Endothelial cell of umbilical vein (primary cell): ENCODE data around the gene B3GNT8. TPM values are rescaled to one million over a fixed set of nuclear protein-coding genes. Genes with fewer than 3 reads are reported as not detected.

Source experiments
- BruUV-seq: library from RNA; stranded (reverse); fragments of 400-500 nt; replicated peaks from 2 replicates; lab custom pipeline; 2021; lab: Mats Ljungman, UMichigan
- CTCF ChIA-PET: fragments of 300-600, 350-600 bp; sonication (Branson Sonifier 250); formaldehyde crosslinking; loops from one replicate; lab custom pipeline; 2021; ENCODE audit warnings: antibody characterized with exemption, inconsistent platforms; lab: Charles Lee
- POLR2A ChIA-PET: fragments of 300-600, 350-600 bp; sonication (Branson Sonifier 250); formaldehyde crosslinking; loops from one replicate; lab custom pipeline; 2021; ENCODE audit warnings: antibody characterized with exemption, inconsistent platforms; lab: Charles Lee
- DNase-seq: peaks from one replicate; pipeline ENCODE4 v3.0.0-alpha.2; 2011; ENCODE audit warnings: low read depth, low spot score
- FAIRE-seq: peaks from 2 replicates; lab custom pipeline; 2011; peaks lifted over from hg19 to GRCh38; lab: Jason Lieb, UNC
- H2AFZ ChIP-seq: 2 replicates; pipeline ENCODE4 v1.6.0; 2012; ENCODE audit warnings: low read depth, low read length, control low read depth, inconsistent platforms
- H3K27ac ChIP-seq: 2 replicates; pipeline ENCODE4 v1.5.1; 2011; ENCODE audit warnings: low read depth, mild to moderate bottlenecking, control low read depth, low read length, moderate library complexity; ENCODE audit not compliant: insufficient read depth
- H3K27me3 ChIP-seq, 2 experiments: 2 replicates each; pipeline versions ENCODE4 v1.6.0 to v1.6.1; 2011; ENCODE audit warnings: low read length in 2 of 2, mixed read lengths in 1 of 2; ENCODE audit not compliant: control insufficient read depth in 2 of 2, insufficient read depth in 2 of 2
- H3K36me3 ChIP-seq, 2 experiments: 2 replicates in 1 of 2; 3 replicates in 1 of 2; pipeline ENCODE4 v1.5.1; 2011; ENCODE audit warnings: low read length in 2 of 2, mild to moderate bottlenecking in 1 of 2, moderate library complexity in 1 of 2; ENCODE audit not compliant: control insufficient read depth in 2 of 2, insufficient read depth in 2 of 2; ENCODE audit errors: extremely low read depth in 1 of 2
- H3K4me1 ChIP-seq: 3 replicates; pipeline ENCODE4 v1.5.1; 2011; ENCODE audit warnings: mild to moderate bottlenecking, low read length; ENCODE audit not compliant: control insufficient read depth, insufficient read depth; ENCODE audit errors: extremely low read depth
- H3K4me2 ChIP-seq: 2 replicates; pipeline ENCODE4 v1.6.1; 2011; ENCODE audit warnings: low read length, control low read depth, mixed read lengths; ENCODE audit not compliant: insufficient read depth
- H3K4me3 ChIP-seq, 3 experiments: fragments of 200-600 bp in 1 of 3; sonication (generic), shearing (Covaris generic) in 1 of 3; replicated peaks in 1 of 3; 2 replicates each; pipeline ENCODE4 v1.5.1; 2011 to 2016; ENCODE audit warnings: control low read depth in 3 of 3, low read length in 3 of 3, mild to moderate bottlenecking in 2 of 3, inconsistent platforms in 1 of 3, low read depth in 1 of 3, moderate library complexity in 1 of 3; ENCODE audit not compliant: insufficient read depth in 1 of 3
- H3K79me2 ChIP-seq: 2 replicates; pipeline ENCODE4 v1.6.0; 2012; ENCODE audit warnings: low read length, inconsistent platforms; ENCODE audit not compliant: control insufficient read depth, insufficient read depth
- H3K9ac ChIP-seq: replicated peaks from 2 replicates; pipeline ENCODE3; 2011; ENCODE audit warnings: low read length, control low read depth; ENCODE audit not compliant: insufficient read depth; ENCODE audit errors: extremely low read depth
- H3K9me1 ChIP-seq: replicated peaks from 3 replicates; pipeline ENCODE4 v1.6.0; 2011; ENCODE audit warnings: mild to moderate bottlenecking, low read length; ENCODE audit not compliant: control insufficient read depth, insufficient read depth; ENCODE audit errors: extremely low read depth
- H3K9me3 ChIP-seq: replicated peaks from 2 replicates; pipeline ENCODE4 v1.5.1; 2012; ENCODE audit warnings: low read length, inconsistent platforms; ENCODE audit not compliant: control insufficient read depth, insufficient read depth
- H4K20me1 ChIP-seq: replicated peaks from 2 replicates; pipeline ENCODE3; 2011; ENCODE audit warnings: mild to moderate bottlenecking, low read length; ENCODE audit not compliant: control insufficient read depth, insufficient read depth; ENCODE audit errors: extremely low read depth
- EZH2 ChIP-seq: IDR thresholded peaks from 2 replicates; pipeline ENCODE4 v1.6.1; 2012; ENCODE audit warnings: borderline replicate concordance, low read depth, mild to moderate bottlenecking, moderate library complexity, low read length, inconsistent platforms; ENCODE audit not compliant: severe bottlenecking
- FOS ChIP-seq: IDR thresholded peaks from 2 replicates; pipeline ENCODE4 v1.6.1; 2011; ENCODE audit warnings: mild to moderate bottlenecking, low read length, moderate library complexity, borderline replicate concordance; ENCODE audit not compliant: insufficient read depth
- GATA2 ChIP-seq: IDR thresholded peaks from 2 replicates; pipeline ENCODE4 v1.7.0; 2011; ENCODE audit warnings: low read depth, mild to moderate bottlenecking, moderate library complexity, mixed read lengths, low read length; ENCODE audit not compliant: insufficient read length, insufficient read depth
- JUN ChIP-seq: IDR thresholded peaks from 2 replicates; pipeline ENCODE4 v1.6.1; 2011; ENCODE audit warnings: borderline replicate concordance, low read depth; ENCODE audit not compliant: insufficient read length, insufficient read depth
- MYC ChIP-seq: IDR thresholded peaks from one replicate; pipeline ENCODE4 v1.6.1; 2011; ENCODE audit warnings: mild to moderate bottlenecking, low read depth, low read length
- POLR2A ChIP-seq: IDR thresholded peaks from 2 replicates; pipeline ENCODE4 v1.6.1; 2012; ENCODE audit warnings: low read depth, mild to moderate bottlenecking, control low read depth, low read length
- POLR2AphosphoS5 ChIP-seq: IDR thresholded peaks from 2 replicates; pipeline ENCODE4 v1.6.1; 2012; ENCODE audit warnings: low read depth, mild to moderate bottlenecking, control low read depth, low read length, moderate library complexity; ENCODE audit not compliant: insufficient read depth
- dilution Hi-C: fragments of 300-500 bp; cut with MboI; formaldehyde crosslinking; loops from one replicate; pipeline ENCODE4 v1.15.0; 2019; ENCODE audit warnings: low sequenced_read_pairs; ENCODE audit not compliant: extremely low pct_ligation_motif_present
- intact Hi-C: fragments of 100-400 bp; cut with micrococcal nuclease; formaldehyde crosslinking; loops from one replicate; pipeline ENCODE4 v1.10.0; 2022
- polyA plus RNA-seq, 4 experiments: library from polyadenylated mRNA; depleted of rRNA in 3 of 4; stranded (reverse) in 3 of 4; unstranded in 1 of 4; fragments of >200 nt; gene quantifications; 2 replicates each; pipeline versions ENCODE4 v1.2.1 to v1.2.3, GENCODE V29; 2011 to 2012; ENCODE audit warnings: missing spikeins in 1 of 4
- total RNA-seq: library from RNA; stranded (reverse); gene quantifications from 2 replicates; pipeline ENCODE4 v1.2.3, GENCODE V29; 2021
- TF ChIP-seq, protein P1 (sequence below), 2 donors: IDR thresholded peaks; 1 replicate in 1 of 2; 2 replicates in 1 of 2; pipeline ENCODE4 v1.5.1; 2011; ENCODE audit warnings: low read length in 2 of 2, mild to moderate bottlenecking in 2 of 2, moderate library complexity in 2 of 2, control low read depth in 1 of 2, inconsistent platforms in 1 of 2, low read depth in 1 of 2; ENCODE audit not compliant: insufficient read depth in 1 of 2; ENCODE audit errors: extremely low read depth in 1 of 2
- TF ChIP-seq, protein P2 (sequence below): IDR thresholded peaks from 2 replicates; pipeline ENCODE4 v1.6.1; 2011; ENCODE audit not compliant: insufficient read depth, insufficient read length

The B3GNT8 gene
- total and polyA plus RNA-seq, 2 donors (not counting 3 experiments of a cell fraction or from before 2014, with no cell fraction given): 3.6 to 7.6 TPM

DNA sequence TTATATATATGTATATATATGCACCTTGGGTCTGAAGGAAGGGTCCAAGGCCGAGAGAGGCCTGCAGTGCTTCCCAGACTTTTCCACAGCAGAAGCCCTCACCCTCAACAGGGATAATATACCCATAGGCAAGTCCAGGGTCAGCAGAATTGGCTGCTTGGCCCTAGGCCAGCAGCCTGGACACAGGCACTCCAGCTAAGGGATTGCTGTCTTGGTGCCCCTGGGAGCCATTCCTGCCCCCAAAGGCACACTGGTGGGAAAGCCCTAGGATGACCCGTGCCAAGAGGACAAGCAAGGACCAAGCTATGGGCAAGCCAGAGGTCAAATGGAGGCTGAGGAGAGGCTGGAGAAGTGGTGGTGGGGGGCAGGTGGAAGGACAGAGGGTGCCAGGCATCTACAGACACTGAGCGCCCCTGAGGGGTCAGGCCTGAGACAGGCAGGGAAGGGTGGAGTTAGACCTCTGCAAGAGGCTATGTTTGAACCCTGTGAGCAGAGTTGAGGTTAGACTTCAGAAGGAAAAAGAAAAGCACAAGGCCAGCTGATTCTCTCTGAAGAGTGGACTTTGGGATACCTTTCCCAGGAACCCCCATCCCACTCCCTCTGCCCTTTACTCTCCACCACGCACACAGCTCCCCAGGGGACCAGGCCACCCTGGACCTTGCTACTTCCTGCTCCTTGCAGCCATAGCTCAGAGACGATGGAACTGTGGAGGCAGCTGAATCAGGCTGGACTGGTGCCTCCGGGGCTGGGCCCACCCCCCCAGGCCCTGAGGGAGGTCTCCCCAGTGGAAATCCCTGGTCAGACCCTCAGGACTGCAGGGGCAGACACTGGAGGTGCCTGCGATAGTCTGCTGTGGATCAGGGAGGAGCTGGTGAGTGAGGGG, 15.5 kb upstream of the B3GNT8 start, which contains the start of gene ERICH4:
TSS of gene ERICH4 (plus strand) at position 684 of the 883 bp plus-strand sequence. CDS start at position 698, 14 bp downstream.
- no peaks in the 10 kb centered on the region for H3K9me1 ChIP-seq
- no peak within 1 kb of the TSS for H3K9ac ChIP-seq
- no TSS peak for BruUV-seq
- intact Hi-C loops (no loop called here), dilution Hi-C loops (no loop called here)
- ChIA-PET CTCF (interaction anchor here (0.7 kb wide), 3 partner anchors 121 to 818 kb away, joined by 3 to 6 read pairs (median 5); no protein-coding TSS in a partner anchor), POLR2A (no interaction called here)
- TF ChIP-seq POLR2AphosphoS5: no peak
- TF ChIP-seq, protein P1, sequence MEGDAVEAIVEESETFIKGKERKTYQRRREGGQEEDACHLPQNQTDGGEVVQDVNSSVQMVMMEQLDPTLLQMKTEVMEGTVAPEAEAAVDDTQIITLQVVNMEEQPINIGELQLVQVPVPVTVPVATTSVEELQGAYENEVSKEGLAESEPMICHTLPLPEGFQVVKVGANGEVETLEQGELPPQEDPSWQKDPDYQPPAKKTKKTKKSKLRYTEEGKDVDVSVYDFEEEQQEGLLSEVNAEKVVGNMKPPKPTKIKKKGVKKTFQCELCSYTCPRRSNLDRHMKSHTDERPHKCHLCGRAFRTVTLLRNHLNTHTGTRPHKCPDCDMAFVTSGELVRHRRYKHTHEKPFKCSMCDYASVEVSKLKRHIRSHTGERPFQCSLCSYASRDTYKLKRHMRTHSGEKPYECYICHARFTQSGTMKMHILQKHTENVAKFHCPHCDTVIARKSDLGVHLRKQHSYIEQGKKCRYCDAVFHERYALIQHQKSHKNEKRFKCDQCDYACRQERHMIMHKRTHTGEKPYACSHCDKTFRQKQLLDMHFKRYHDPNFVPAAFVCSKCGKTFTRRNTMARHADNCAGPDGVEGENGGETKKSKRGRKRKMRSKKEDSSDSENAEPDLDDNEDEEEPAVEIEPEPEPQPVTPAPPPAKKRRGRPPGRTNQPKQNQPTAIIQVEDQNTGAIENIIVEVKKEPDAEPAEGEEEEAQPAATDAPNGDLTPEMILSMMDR (IDR thresholded peaks at IDR 0.05; ENCODE audit: extremely low read depth in 1 of 2, insufficient read depth in 1 of 2, low read depth in 1 of 2, low read length in 2 of 2): no peak
- TF ChIP-seq, protein P2, sequence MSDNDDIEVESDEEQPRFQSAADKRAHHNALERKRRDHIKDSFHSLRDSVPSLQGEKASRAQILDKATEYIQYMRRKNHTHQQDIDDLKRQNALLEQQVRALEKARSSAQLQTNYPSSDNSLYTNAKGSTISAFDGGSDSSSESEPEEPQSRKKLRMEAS: no peak
- TF ChIP-seq FOS: no peak
- no peak for TF ChIP-seq EZH2
- no peak for TF ChIP-seq MYC
- no peak for TF ChIP-seq JUN
- no peak for TF ChIP-seq GATA2
- no peak for TF ChIP-seq POLR2A
- FAIRE-seq (no peak), DNase-seq (no peak)
- H3K9me3 ChIP-seq: no peaks in the 10 kb centered on the region
- H3K27ac ChIP-seq: no peak within 1 kb of the TSS
- H2AFZ ChIP-seq: no peak within 1 kb of the TSS
- H3K79me2 ChIP-seq: no peaks in the 10 kb centered on the region
- H3K4me2 ChIP-seq: no peak within 1 kb of the TSS
- H3K36me3 ChIP-seq: peaks cover 0 to 4% of the 10 kb centered on the region in 2 experiments
- peaks cover 6% of the 10 kb centered on the region for H3K4me1 ChIP-seq
- no peaks in the 10 kb centered on the region for H4K20me1 ChIP-seq
- H3K27me3 ChIP-seq: peaks cover 5 to 9% of the 10 kb centered on the region in 2 experiments
- no peak within 1 kb of the TSS for H3K4me3 ChIP-seq
